Loucy (cell line): ENCODE results near the gene BST2.

Experiments
- EZH2phosphoT487 ChIP-seq: fragments of 200-600 bp; IDR thresholded peaks from 2 replicates; pipeline ENCODE4 v1.6.1; 2018; ENCODE audit warnings: antibody characterized with exemption, mild to moderate bottlenecking, moderate library complexity, borderline replicate concordance
- TF ChIP-seq, protein P1 (sequence below): fragments of 200-600 bp; sonication (generic); conservative IDR thresholded peaks from 2 replicates; pipeline ENCODE4 v1.5.1; 2014; ENCODE audit warnings: mild to moderate bottlenecking, antibody characterized with exemption, low read length

DNA sequence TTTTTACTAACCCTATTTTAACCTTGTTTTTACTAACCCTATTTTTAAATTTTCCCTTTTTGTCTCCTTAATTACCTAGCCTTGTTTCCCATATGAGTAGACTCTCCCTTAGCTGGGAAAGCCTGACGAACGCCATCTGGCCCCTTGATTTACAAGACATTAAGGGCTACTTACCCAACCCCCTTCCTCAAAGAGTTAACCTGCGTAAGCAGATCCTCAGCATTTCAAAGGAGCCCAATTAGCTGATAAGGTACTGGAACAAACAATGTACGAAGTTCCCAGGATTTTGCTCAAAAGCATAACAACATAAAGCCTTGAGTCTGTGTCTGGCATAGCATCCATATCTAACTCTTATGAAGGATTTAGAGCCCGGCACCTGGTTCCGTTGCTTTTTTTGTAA is 9.7 kb upstream of the BST2 start:
- TF ChIP-seq, protein P1, sequence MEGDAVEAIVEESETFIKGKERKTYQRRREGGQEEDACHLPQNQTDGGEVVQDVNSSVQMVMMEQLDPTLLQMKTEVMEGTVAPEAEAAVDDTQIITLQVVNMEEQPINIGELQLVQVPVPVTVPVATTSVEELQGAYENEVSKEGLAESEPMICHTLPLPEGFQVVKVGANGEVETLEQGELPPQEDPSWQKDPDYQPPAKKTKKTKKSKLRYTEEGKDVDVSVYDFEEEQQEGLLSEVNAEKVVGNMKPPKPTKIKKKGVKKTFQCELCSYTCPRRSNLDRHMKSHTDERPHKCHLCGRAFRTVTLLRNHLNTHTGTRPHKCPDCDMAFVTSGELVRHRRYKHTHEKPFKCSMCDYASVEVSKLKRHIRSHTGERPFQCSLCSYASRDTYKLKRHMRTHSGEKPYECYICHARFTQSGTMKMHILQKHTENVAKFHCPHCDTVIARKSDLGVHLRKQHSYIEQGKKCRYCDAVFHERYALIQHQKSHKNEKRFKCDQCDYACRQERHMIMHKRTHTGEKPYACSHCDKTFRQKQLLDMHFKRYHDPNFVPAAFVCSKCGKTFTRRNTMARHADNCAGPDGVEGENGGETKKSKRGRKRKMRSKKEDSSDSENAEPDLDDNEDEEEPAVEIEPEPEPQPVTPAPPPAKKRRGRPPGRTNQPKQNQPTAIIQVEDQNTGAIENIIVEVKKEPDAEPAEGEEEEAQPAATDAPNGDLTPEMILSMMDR: no peak
- TF ChIP-seq EZH2phosphoT487: no peak
